NB4 (cell line): Measurements from ENCODE around the gene NUDT8.

ENCODE experiments used
- DNase-seq: peaks from one replicate; pipeline ENCODE4 v3.0.0; 2010; ENCODE audit warnings: low read depth
- H3K4me3 ChIP-seq: one replicate; pipeline ENCODE4 v1.5.1; 2011; ENCODE audit warnings: mild to moderate bottlenecking, low read depth, low read length, moderate library complexity
- MYC ChIP-seq: IDR thresholded peaks from 2 replicates; pipeline ENCODE4 v1.6.1; 2011; ENCODE audit warnings: low read depth, low read length
- POLR2A ChIP-seq: IDR thresholded peaks from 2 replicates; pipeline ENCODE4 v1.6.1; 2011; ENCODE audit warnings: mild to moderate bottlenecking; ENCODE audit not compliant: insufficient read length; ENCODE audit errors: extremely low read depth
- TF ChIP-seq, protein P1 (sequence below): IDR thresholded peaks from one replicate; pipeline ENCODE4 v1.5.1; 2012; ENCODE audit warnings: low read depth, low read length
- TF ChIP-seq, protein P2 (sequence below): IDR thresholded peaks from 2 replicates; pipeline ENCODE4 v1.6.1; 2011; ENCODE audit warnings: low read depth, low read length

The NUDT8 gene

DNA sequence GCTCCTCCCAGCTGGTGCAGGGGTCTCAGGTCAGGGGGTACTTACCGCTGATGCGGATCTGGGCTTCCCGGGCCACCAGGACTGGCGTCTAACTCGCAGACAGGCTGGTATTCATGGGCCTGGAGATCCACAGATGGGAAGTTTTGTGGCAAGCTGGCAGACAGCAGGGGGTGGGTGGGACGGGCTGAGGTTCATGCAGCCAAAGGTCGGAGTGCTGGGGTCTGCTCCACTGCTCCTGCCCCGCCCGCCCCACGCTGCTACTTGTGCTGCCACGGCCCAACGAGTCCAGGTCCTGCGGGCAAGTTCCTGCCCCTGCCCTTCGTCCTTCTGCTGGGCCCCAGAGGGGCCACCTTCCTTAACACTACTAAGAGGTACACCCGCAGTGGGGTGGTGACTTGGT, 17.7 kb upstream of the NUDT8 start:
- DNase-seq, result no peak

DNA sequence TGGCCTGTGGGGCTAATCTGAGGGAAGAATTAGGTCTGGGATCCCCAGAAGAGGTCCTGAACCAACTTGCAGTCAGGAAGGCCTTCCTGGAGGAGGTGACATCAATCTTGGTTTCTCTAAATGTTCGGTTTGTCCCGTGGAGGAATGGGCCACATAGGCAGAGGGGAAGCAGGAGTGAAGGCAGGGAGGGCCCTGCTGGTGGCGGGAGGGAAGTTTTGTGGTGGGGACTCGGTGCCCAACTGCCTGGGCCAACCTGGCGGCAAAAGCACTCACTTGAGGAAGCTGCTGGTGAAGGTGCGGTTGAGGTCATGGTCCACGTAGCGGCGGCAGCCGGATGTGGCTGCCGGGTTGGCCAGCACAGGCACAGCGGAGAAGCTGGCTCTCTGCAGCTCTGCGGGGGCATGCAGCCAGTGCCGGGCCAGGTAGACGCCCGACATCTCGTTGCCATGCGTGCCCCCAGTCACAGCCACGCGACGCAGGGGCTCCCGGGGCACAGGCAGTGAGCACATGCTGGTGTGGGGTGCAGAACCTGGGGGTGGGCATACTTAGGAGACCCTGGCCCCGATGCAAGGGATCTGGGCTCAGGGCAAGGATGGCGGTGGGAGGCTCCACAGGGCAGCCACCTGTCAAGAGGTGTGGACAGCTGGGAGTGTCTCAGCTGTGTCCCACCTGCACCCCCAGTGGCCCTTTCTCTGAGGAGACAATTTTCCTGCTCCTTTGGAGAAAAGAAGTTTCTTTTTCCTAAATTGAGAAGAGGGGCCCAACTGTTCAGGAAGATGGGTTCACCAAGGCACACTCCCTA, 17.0 kb upstream of the NUDT8 start:
- no peak for TF ChIP-seq POLR2A
- TF ChIP-seq, protein P1, sequence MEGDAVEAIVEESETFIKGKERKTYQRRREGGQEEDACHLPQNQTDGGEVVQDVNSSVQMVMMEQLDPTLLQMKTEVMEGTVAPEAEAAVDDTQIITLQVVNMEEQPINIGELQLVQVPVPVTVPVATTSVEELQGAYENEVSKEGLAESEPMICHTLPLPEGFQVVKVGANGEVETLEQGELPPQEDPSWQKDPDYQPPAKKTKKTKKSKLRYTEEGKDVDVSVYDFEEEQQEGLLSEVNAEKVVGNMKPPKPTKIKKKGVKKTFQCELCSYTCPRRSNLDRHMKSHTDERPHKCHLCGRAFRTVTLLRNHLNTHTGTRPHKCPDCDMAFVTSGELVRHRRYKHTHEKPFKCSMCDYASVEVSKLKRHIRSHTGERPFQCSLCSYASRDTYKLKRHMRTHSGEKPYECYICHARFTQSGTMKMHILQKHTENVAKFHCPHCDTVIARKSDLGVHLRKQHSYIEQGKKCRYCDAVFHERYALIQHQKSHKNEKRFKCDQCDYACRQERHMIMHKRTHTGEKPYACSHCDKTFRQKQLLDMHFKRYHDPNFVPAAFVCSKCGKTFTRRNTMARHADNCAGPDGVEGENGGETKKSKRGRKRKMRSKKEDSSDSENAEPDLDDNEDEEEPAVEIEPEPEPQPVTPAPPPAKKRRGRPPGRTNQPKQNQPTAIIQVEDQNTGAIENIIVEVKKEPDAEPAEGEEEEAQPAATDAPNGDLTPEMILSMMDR, result peak; percentile 26
- TF ChIP-seq, protein P2, sequence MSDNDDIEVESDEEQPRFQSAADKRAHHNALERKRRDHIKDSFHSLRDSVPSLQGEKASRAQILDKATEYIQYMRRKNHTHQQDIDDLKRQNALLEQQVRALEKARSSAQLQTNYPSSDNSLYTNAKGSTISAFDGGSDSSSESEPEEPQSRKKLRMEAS, result 0 out of 2 replicates have a peak, but pooled peaks have one; percentile 7
- H3K4me3 ChIP-seq, result no peak overlapping the region
- peak; percentile 91 for DNase-seq

More for the DNA sequence above, 17.7 kb upstream of the NUDT8 start:
- no peak overlapping the region for H3K4me3 ChIP-seq
- TF ChIP-seq, protein P1, result no peak
- TF ChIP-seq POLR2A, result no peak
- TF ChIP-seq, protein P2, result no peak
- TF ChIP-seq MYC, result no peak

DNA sequence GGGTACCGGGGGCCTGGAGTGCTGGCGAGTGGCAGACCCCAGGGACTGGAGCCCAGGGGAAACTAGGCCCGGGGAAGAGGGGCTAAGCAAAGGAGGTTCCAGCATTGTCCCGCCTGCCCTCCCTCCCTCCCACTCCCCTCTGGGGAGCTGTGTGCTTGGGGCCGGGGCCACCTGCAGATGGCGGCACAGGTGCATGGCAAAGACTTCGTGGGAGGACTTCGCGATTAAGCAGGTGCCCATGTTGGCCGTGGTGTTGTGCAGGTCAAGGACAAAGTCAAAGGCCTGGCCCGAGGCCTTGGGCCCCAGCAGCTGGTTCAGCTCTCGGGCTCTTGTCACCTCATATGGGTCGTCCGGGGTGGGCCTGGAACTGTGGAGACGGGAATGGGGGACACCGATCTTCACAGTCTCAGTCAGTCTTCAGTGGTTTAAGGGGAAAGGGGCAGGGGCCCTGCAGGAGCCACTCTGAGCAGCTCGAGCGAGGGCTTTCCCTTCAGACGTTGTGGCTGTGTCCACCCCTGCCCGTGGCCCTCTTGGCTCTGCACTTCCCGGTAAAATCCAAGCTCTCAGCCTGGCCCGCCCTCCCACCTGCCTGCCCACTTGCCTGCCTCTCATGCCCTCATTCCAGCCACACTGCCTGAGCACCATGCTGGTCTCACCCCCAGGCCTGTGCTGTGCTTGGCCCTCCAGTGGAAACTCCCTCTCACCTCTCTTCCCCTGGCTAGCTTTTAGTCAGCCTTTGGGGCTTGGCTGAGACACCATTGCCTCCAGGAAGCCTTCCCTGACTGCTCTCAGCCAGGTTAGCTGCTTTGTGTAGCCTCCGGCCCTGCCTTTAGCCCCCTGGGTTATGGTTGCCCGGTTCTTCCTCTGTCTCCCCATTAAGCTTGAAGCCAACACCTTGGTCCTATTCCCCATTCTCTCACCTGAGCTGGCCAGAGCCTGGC, 16.1 kb upstream of the NUDT8 start:
- peak; percentile 17 for DNase-seq

DNA sequence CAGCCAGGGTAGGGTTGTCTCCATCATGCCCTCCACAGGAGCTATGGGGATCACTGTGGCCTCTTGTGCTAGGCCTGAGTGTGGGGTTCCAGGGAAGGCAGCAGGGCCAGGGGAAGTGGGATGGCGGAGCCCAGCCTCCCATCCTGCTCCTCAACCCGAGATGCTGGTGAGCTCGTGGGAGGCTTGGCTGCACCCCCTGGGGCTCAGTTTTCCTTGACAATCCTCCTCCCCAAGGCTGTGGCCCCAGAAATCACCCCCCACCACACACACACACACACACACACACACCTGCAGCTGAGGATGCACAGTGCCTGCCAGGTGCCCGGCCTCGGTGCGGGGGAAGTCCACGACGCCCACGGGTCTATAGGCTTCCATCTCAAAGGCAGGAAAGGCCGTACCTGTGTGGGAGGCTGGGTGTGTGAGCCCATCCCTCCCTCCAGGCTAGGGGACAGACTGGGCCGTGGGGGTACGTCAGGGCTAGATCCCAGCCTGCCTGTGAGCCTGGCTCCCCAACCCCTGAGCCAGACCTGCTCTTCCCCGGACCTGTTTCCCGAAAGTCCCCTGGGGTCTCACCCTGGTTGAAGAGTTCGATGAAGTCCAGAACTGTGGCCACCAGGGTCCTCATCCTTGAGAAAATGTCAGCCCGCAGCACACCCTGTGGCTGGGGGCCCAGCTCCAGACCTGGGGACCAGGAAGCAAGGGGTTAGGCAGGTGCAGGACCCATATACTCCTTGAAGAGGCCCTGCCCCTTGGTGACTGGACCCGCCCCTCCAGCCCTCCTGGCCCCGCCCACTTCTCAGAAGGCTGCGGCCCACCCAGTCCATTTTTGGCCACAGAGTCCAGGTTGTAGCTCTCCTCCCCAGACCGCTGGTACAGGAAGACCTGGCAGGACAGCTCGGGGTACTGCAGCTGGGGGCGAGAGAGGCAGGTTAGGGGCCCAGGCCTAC, 15.0 kb upstream of the NUDT8 start:
- TF ChIP-seq, protein P1, result no peak
- no peak for TF ChIP-seq POLR2A
- TF ChIP-seq, protein P2, result no peak
- H3K4me3 ChIP-seq, result no peak overlapping the region
- no peak for DNase-seq

More for the DNA sequence above, 16.1 kb upstream of the NUDT8 start:
- H3K4me3 ChIP-seq, result no peak overlapping the region
- no peak for TF ChIP-seq POLR2A
- TF ChIP-seq, protein P1, result no peak
- TF ChIP-seq MYC, result no peak
- TF ChIP-seq, protein P2, result no peak

DNA sequence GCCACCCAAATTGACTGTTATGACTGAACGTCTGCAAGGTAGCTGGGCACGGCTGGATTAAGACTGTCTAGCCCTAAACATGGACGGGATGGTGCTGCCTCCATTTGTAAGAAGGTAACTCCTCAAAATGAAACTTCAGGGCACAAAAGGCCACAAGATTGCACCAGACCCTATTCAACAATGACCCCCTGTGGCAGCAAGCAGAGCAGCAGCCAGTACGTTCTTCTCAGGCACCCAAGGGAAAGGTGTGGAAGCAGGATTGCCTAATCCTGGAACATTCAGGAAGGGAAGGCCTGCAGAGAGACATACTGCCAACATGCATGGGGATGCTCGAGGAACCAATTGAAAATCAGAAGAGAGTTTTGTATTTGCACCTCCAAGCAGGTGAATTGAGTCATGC, 14.3 kb upstream of the NUDT8 start:
- peak; percentile 64 for DNase-seq
- TF ChIP-seq MYC, result no peak
- TF ChIP-seq POLR2A, result no peak
- TF ChIP-seq, protein P2, result no peak
- TF ChIP-seq, protein P1, result peak; percentile 52
- H3K4me3 ChIP-seq, result no peak overlapping the region
